Endometrial microvascular endothelial cells (primary cell): ENCODE measurements around the gene TMEM240. TPM values are rescaled to one million over a fixed set of nuclear protein-coding genes. Genes with fewer than 3 reads are reported as not detected.
"Not testable (repeated sequence)": the region's sequence is repeated elsewhere in the genome, so short reads cannot be mapped to it uniquely, and the experiment has no call there.

Source experiments
- in situ Hi-C: cut with HindIII; loops from 2 replicates; pipeline ENCODE4 v1.10.0; 2017; ENCODE audit warnings: low sequenced_read_pairs, low pct_unique_long_range_greater_than_20kb; ENCODE audit errors: inconsistent ontology term
- total RNA-seq: library from RNA; depleted of rRNA; stranded (reverse); fragments of >200 nt; gene quantifications from one replicate; pipeline ENCODE4 v1.2.3, GENCODE V29; 2015; ENCODE audit errors: inconsistent ontology term

The TMEM240 gene
- total RNA-seq, 1 donor from 2014 or later, result 1.0 TPM

GRCh38 chr1:1529321-1529720 lies 11.1 kb downstream of the TMEM240 start:
- in situ Hi-C loops, result no loop called here

GRCh38 chr1:1528301-1529267 lies 11.8 kb downstream of the TMEM240 start:
- in situ Hi-C loops, result no loop called here

- in situ Hi-C loops, result no loop called here
Measured at GRCh38 chr1:1527092-1527816, 13.2 kb downstream of the TMEM240 start.

GRCh38 chr1:1526476-1526875 lies 13.9 kb downstream of the TMEM240 start:
- in situ Hi-C loops, result not testable (repeated sequence)

GRCh38 chr1:1524750-1525383 lies 15.6 kb downstream of the TMEM240 start:
- in situ Hi-C loops, result not testable (repeated sequence)

GRCh38 chr1:1523651-1524050 lies 16.8 kb downstream of the TMEM240 start:
- in situ Hi-C loops, result not testable (repeated sequence)

GRCh38 chr1:1523226-1523625 lies 17.2 kb downstream of the TMEM240 start:
- in situ Hi-C loops, result not testable (repeated sequence)

- in situ Hi-C loops, result not testable (repeated sequence)
Measured at GRCh38 chr1:1522536-1522935, 17.9 kb downstream of the TMEM240 start.

GRCh38 chr1:1521331-1521730 lies 19.1 kb downstream of the TMEM240 start:
- in situ Hi-C loops, result no loop called here

- in situ Hi-C loops, result not testable (repeated sequence)
Measured at GRCh38 chr1:1519805-1520505, 20.5 kb downstream of the TMEM240 start.

- in situ Hi-C loops, result not testable (repeated sequence)
Measured at GRCh38 chr1:1518621-1519007, 21.8 kb downstream of the TMEM240 start.

- in situ Hi-C loops, result no loop called here
Measured at GRCh38 chr1:1517973-1518620, 22.3 kb downstream of the TMEM240 start.

GRCh38 chr1:1516923-1517322 lies 23.5 kb downstream of the TMEM240 start:
- in situ Hi-C loops, result not testable (repeated sequence)

GRCh38 chr1:1514376-1514775 lies 26.0 kb downstream of the TMEM240 start:
- in situ Hi-C loops, result not testable (repeated sequence)

- in situ Hi-C loops, result not testable (repeated sequence)
Measured at GRCh38 chr1:1513675-1514074, 26.7 kb downstream of the TMEM240 start.

GRCh38 chr1:1512425-1512824 lies 28.0 kb downstream of the TMEM240 start:
- in situ Hi-C loops, result not testable (repeated sequence)

- in situ Hi-C loops, result no loop called here
Measured at GRCh38 chr1:1511533-1512285, 28.7 kb downstream of the TMEM240 start, which contains the start of gene ATAD3A. ATAD3A (plus strand) TSS chr1:1512162; CDS start chr1:1512269, 107 bp downstream.
